ENCODE results near the gene FLT1. TPM values are rescaled to one million over a fixed set of nuclear protein-coding genes. Genes with fewer than 3 reads are reported as not detected.

The FLT1 gene
- total and polyA plus RNA-seq, 7 donors = 9.0 to 38.6 (median 15.6) TPM

- Histone ChIP-seq H3K27me3 (ENCODE audit: insufficient read depth in 3 of 3, low read length in 2 of 3) (peaks cover 0 to 4% (median 0%) of the 10 kb centered on the region in 3 donors), H3K27ac (no peak overlapping the region), H3K9me3 (no peaks in the 10 kb centered on the region), H3K4me3 (no peak overlapping the region), H3K36me3 (ENCODE audit: insufficient read depth in 1 of 2, low read depth in 1 of 2) (peaks cover 0 to 4% of the 10 kb centered on the region in 2 donors), H3K4me1 (no peaks in the 10 kb centered on the region)
- ATAC-seq (no peak), DNase-seq (no peak)
- 88 to 91% (median 90%) methylated on average over 7 of the region's 7 CpGs for WGBS, 3 donors
- no peak for TF ChIP-seq CTCF (IDR thresholded peaks at IDR 0.05)
- intact Hi-C loops (cut with DNase I) = no loop called here
Observed at GRCh38 chr13:28458051-28458450, 36.9 kb downstream of the FLT1 start.

DNA sequence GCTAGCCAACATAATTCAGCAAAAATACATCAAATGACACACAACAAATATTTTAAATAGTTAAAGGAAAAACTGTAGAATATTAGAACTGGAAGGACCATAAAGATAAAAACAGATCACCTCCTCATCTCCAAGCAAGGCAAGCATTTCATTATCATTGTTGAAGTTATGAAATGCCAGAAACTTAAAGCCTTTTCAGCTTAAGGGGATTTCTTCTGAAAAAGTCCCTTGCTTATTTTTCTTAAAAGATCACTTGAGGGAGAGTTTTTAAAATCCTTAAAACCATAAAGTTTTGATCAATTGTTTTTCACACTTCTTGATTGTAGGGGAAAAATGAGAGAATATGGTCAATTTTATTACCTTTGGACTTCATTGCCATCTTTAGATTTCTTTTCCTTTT is 37.4 kb downstream of the FLT1 start:
- no peak for DNase-seq
- Histone ChIP-seq H3K36me3 (ENCODE audit: insufficient read depth in 1 of 2, low read depth in 1 of 2) (peaks cover 0 to 4% of the 10 kb centered on the region in 2 donors), H3K9me3 (no peaks in the 10 kb centered on the region), H3K4me3 (no peak overlapping the region), H3K4me1 (no peaks in the 10 kb centered on the region), H3K27ac (no peak overlapping the region), H3K27me3 (ENCODE audit: insufficient read depth in 3 of 3, low read length in 2 of 3) (peaks cover 0 to 4% (median 0%) of the 10 kb centered on the region in 3 donors)
- no peak for TF ChIP-seq CTCF (IDR thresholded peaks at IDR 0.05)
- intact Hi-C loops (cut with DNase I) = no loop called here
- ATAC-seq = no peak

DNA sequence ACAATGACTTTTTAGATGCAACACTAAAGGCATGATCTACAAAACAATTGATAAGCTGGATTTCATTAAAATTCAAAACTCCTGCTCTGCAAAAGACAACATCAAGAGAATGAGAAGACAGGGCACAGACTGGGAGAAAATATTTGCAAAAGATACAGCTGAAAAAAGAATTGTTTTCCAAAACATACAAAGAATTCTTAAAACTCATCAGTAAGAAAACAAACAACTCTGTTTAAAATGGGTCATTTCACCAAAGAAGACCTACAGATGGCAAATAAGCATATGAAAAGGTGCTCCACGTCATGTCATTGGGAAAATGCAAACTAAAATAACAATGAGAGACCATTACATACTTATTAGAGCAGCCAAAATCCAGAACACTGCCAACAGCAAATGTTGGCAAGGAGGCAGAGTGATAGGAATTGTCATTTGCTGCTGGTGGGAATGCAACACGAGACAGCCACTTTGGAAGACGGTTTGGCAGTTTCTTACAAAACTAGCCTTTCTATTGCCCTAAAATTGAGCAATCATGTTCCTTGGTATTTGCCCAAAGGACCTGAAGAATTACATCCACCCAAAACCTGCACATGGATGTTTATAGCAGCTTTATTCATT is 39.2 kb downstream of the FLT1 start:
- TF ChIP-seq CTCF (IDR thresholded peaks at IDR 0.05) = no peak
- H3K27me3 ChIP-seq (ENCODE audit: insufficient read depth in 3 of 3, low read length in 2 of 3) = peaks cover 0 to 4% (median 0%) of the 10 kb centered on the region in 3 donors
- no peak overlapping the region for H3K4me3 ChIP-seq
- no peaks in the 10 kb centered on the region for H3K9me3 ChIP-seq
- H3K36me3 ChIP-seq (ENCODE audit: insufficient read depth in 1 of 2, low read depth in 1 of 2) = peaks cover 0 to 4% of the 10 kb centered on the region in 2 donors
- no peak for ATAC-seq
- intact Hi-C loops (cut with DNase I) = no loop called here
- peaks cover 4% of the 10 kb centered on the region for H3K4me1 ChIP-seq
- 27 to 31% (median 30%) methylated on average over 3 of the region's 3 CpGs for WGBS, 3 donors
- DNase-seq = no peak
- H3K27ac ChIP-seq = no peak overlapping the region

DNA sequence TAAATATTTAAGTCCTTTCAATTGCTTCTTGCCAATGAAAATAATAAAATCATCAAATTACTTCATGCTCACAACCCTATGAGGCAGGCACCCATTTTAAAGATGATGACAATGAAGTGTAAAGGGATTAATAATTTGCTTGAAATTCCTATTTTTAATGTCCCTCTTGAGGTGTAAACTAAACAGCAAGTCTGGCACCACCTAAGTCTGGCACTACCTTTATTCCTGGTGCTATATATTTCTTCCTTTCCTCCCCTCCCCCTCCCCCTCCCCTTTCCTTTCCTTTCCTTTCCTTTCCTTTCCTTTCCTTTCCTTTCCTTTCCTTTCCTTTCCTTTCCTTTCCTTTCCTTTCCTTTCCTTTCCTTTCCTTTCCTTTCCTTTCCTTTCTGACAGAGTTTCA is 42.2 kb downstream of the FLT1 start:
- Histone ChIP-seq H3K4me3 (no peak overlapping the region), H3K27ac (no peak overlapping the region), H3K4me1 (peaks cover 4% of the 10 kb centered on the region), H3K9me3 (peaks cover 6% of the 10 kb centered on the region), H3K36me3 (ENCODE audit: insufficient read depth in 1 of 2, low read depth in 1 of 2) (no peaks in the 10 kb centered on the region), H3K27me3 (ENCODE audit: insufficient read depth in 3 of 3, low read length in 2 of 3) (peaks cover 0 to 4% (median 0%) of the 10 kb centered on the region in 3 donors)
- ATAC-seq (no peak), DNase-seq (no peak)
- intact Hi-C loops (cut with DNase I) = no loop called here
- no peak for TF ChIP-seq CTCF (IDR thresholded peaks at IDR 0.05)

Measured in psoas muscle (tissue), 8 donors.